MM.1S (cell line): ENCODE results near the gene GTPBP3.

ENCODE experiments used
- DNase-seq: peaks from one replicate; pipeline ENCODE4 v3.0.0-alpha.2; 2015
- H2AFZ ChIP-seq: fragments of 300-600 bp; sonication (generic); 2 replicates; pipeline ENCODE4 v1.6.0; 2016; ENCODE audit warnings: antibody characterized with exemption, low read length
- H3F3A ChIP-seq: fragments of 300-600 bp; sonication (generic); 2 replicates; pipeline ENCODE4 v1.6.1; 2016; ENCODE audit warnings: mild to moderate bottlenecking, antibody characterized with exemption, low read length, moderate library complexity, mixed read lengths; ENCODE audit not compliant: insufficient read depth
- H3K27ac ChIP-seq: fragments of 300-600 bp; sonication (generic); 2 replicates; pipeline ENCODE4 v1.5.1; 2016; ENCODE audit warnings: mild to moderate bottlenecking, low read length
- H3K27me3 ChIP-seq: fragments of 300-600 bp; sonication (generic); replicated peaks from 2 replicates; pipeline ENCODE4 v1.6.0; 2016; ENCODE audit warnings: low read length; ENCODE audit not compliant: insufficient read depth
- H3K36me3 ChIP-seq: fragments of 300-600 bp; sonication (generic); replicated peaks from 2 replicates; pipeline ENCODE4 v1.6.1; 2016; ENCODE audit warnings: mild to moderate bottlenecking, low read length, mixed read lengths; ENCODE audit not compliant: insufficient read depth
- H3K4me1 ChIP-seq: fragments of 300-600 bp; sonication (generic); 2 replicates; pipeline ENCODE4 v1.6.1; 2016; ENCODE audit warnings: low read length, mixed read lengths
- H3K4me2 ChIP-seq: fragments of 300-600 bp; sonication (generic); 2 replicates; pipeline ENCODE4 v1.6.0; 2016; ENCODE audit warnings: low read depth, low read length
- H3K4me3 ChIP-seq: fragments of 300-600 bp; sonication (generic); 2 replicates; pipeline ENCODE4 v1.5.1; 2016; ENCODE audit warnings: low read length, mixed read lengths
- H3K79me2 ChIP-seq: fragments of 300-600 bp; sonication (generic); 2 replicates; pipeline ENCODE4 v1.6.1; 2016; ENCODE audit warnings: mixed run types, low read length, mixed read lengths
- H3K9ac ChIP-seq: fragments of 300-600 bp; sonication (generic); 2 replicates; pipeline ENCODE4 v1.6.1; 2016; ENCODE audit warnings: low read length, mixed read lengths
- H3K9me2 ChIP-seq: fragments of 300-600 bp; sonication (generic); replicated peaks from 2 replicates; pipeline ENCODE4 v1.6.1; 2016; ENCODE audit warnings: mild to moderate bottlenecking, low read length, mixed read lengths; ENCODE audit not compliant: insufficient read depth
- H3K9me3 ChIP-seq: fragments of 300-600 bp; sonication (generic); replicated peaks from 2 replicates; pipeline ENCODE4 v1.6.1; 2016; ENCODE audit warnings: mild to moderate bottlenecking, low read length, mixed read lengths; ENCODE audit not compliant: insufficient read depth
- H4K20me1 ChIP-seq: fragments of 300-600 bp; sonication (generic); 2 replicates; pipeline ENCODE4 v1.6.1; 2016; ENCODE audit warnings: mild to moderate bottlenecking, low read length, moderate library complexity, mixed read lengths; ENCODE audit not compliant: insufficient read depth
- EZH2 ChIP-seq: fragments of 300-600 bp; sonication (generic); optimal IDR thresholded peaks from 2 replicates; pipeline ENCODE3; 2017; ENCODE audit warnings: low read depth, mild to moderate bottlenecking, antibody characterized with exemption, low read length, mixed read lengths
- EZH2phosphoT487 ChIP-seq: fragments of 300-600 bp; sonication (generic); IDR thresholded peaks from 2 replicates; pipeline ENCODE4 v1.6.1; 2018; ENCODE audit warnings: antibody characterized with exemption, low read length
- TF ChIP-seq, protein P1 (sequence below): fragments of 300-600 bp; sonication (generic); IDR thresholded peaks from 2 replicates; pipeline ENCODE4 v1.5.1; 2016; ENCODE audit warnings: antibody characterized with exemption, low read length, mixed read lengths

Gene GTPBP3

DNA sequence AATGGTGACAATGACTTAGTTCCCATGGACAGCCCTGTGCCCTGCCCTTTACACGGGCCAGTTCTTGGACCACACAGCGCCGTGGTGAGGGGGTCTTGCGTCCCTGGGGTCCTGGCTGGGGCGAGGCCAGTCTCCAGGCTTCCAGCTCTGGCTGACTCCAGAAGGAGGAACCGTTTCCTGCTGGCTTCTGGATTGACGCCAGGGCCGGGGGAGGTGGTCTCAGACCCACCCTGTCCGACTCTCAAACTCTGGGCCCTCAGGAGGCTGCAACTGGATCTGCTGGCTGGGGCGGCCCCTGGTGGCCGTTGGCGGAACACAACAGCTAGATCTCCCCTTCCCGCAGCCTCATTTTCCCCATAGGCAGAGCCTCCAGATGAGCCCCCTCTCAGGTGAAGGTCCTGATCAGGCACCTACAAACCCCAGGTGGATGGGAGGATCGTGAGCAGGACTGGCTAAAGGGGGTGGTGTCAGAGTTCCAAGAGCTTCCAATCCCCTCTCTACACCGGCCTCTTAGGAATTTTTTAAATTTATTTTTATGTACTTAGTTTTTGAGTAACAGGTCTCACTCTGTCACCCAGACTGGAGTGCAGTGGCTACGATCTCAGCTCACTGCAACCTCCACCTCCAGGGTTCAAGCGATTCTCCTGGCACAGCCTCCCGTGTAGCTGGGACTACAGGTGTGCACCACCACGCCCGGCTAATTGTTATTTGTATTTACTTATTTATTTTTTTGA is 48.7 kb downstream of the GTPBP3 start:
- H3K27me3 ChIP-seq = peaks cover 17% of the 10 kb centered on the region
- H3K4me3 ChIP-seq = no peak overlapping the region
- H3K4me2 ChIP-seq = no peak overlapping the region
- H3F3A ChIP-seq = 0 out of 2 replicates have a peak, but pooled peaks cover 4% of the 10 kb centered on the region
- H3K79me2 ChIP-seq = no peaks in the 10 kb centered on the region
- TF ChIP-seq EZH2 = no peak
- TF ChIP-seq, protein P1, sequence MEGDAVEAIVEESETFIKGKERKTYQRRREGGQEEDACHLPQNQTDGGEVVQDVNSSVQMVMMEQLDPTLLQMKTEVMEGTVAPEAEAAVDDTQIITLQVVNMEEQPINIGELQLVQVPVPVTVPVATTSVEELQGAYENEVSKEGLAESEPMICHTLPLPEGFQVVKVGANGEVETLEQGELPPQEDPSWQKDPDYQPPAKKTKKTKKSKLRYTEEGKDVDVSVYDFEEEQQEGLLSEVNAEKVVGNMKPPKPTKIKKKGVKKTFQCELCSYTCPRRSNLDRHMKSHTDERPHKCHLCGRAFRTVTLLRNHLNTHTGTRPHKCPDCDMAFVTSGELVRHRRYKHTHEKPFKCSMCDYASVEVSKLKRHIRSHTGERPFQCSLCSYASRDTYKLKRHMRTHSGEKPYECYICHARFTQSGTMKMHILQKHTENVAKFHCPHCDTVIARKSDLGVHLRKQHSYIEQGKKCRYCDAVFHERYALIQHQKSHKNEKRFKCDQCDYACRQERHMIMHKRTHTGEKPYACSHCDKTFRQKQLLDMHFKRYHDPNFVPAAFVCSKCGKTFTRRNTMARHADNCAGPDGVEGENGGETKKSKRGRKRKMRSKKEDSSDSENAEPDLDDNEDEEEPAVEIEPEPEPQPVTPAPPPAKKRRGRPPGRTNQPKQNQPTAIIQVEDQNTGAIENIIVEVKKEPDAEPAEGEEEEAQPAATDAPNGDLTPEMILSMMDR = peak; percentile 91
- TF ChIP-seq EZH2phosphoT487 = no peak
- H3K9me3 ChIP-seq = no peaks in the 10 kb centered on the region
- peak; percentile 49 for DNase-seq
- peaks cover 7% of the 10 kb centered on the region for H3K4me1 ChIP-seq
- 0 out of 2 replicates have a peak overlapping the region, but pooled peaks have one; percentile 3 for H2AFZ ChIP-seq
- no peak overlapping the region for H3K27ac ChIP-seq
- H3K36me3 ChIP-seq = no peaks in the 10 kb centered on the region
- H4K20me1 ChIP-seq = no peaks in the 10 kb centered on the region
- no peak overlapping the region for H3K9ac ChIP-seq
- no peaks in the 10 kb centered on the region for H3K9me2 ChIP-seq

GRCh38 chr19:17389288-17389687 is 51.9 kb downstream of the GTPBP3 start:
- Histone ChIP-seq H3K36me3 (no peaks in the 10 kb centered on the region), H2AFZ (no peak overlapping the region), H3K4me3 (no peak overlapping the region), H3K27ac (no peak overlapping the region), H3K4me1 (peaks cover 7% of the 10 kb centered on the region; the same call in 1 of the 2 replicates), H4K20me1 (no peaks in the 10 kb centered on the region), H3K79me2 (no peaks in the 10 kb centered on the region), H3K9me3 (no peaks in the 10 kb centered on the region), H3K9me2 (no peaks in the 10 kb centered on the region), H3K27me3 (peaks cover 17% of the 10 kb centered on the region), H3K4me2 (no peak overlapping the region), H3F3A (peaks cover 27% of the 10 kb centered on the region), H3K9ac (no peak overlapping the region)
- no peak for DNase-seq
- TF ChIP-seq EZH2phosphoT487 (no peak), EZH2 (no peak)
- TF ChIP-seq, protein P1 = no peak

DNA sequence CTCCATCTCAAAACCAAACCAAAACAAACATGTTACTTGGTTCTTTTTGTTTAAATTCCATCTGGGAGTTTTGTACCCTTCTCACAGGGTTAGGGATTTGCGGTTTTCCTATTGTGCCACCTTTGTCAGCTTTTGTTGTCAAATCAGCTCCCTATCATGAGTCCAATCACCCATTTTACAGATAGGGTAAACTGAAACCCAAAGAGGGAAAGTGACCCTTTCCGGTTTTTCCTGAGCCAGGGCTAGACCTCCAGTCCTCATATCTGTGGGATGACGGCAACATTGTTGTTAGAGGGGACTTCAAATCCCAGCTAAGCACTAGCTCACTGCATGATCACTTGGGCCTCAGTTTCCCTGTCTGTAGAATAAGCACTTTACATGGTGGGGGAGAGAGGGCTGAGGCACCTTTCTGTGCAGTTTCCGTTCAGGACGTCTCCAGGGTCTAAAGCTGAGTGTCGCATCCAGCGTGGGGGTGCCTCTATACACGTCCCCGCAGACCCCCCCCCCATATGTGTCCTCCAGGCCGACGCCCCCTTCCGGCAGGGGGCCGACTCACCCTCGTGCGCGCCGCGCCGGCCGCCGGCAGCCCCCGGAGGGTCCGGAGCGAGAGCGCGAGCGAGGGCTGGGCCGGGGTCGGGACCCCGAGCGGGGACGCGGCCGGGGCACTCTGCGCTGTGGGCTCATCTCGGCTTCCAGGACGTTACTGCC is 52.8 kb downstream of the GTPBP3 start:
- no peak for DNase-seq
- no peaks in the 10 kb centered on the region for H3K9me3 ChIP-seq
- H4K20me1 ChIP-seq = no peaks in the 10 kb centered on the region
- peaks cover 17% of the 10 kb centered on the region for H3K27me3 ChIP-seq
- TF ChIP-seq, protein P1 = no peak
- TF ChIP-seq EZH2phosphoT487 (no peak), EZH2 (no peak)
- H3K4me3 ChIP-seq = peak overlapping the region; percentile 72
- peaks cover 7% of the 10 kb centered on the region; the same call in 1 of the 2 replicates for H3K4me1 ChIP-seq
- H3K9me2 ChIP-seq = no peaks in the 10 kb centered on the region
- no peaks in the 10 kb centered on the region for H3K36me3 ChIP-seq
- H3K79me2 ChIP-seq = no peaks in the 10 kb centered on the region
- peak overlapping the region; percentile 94 for H2AFZ ChIP-seq
- no peak overlapping the region; the same call in 1 of the 2 replicates for H3K9ac ChIP-seq
- peaks cover 28% of the 10 kb centered on the region for H3F3A ChIP-seq
- H3K4me2 ChIP-seq = peak overlapping the region; percentile 95
- H3K27ac ChIP-seq = no peak overlapping the region
